ENCODE measurements around the gene IFRD2. TPM values are rescaled to one million over a fixed set of nuclear protein-coding genes. Genes with fewer than 3 reads are reported as not detected.
"Not testable (repeated sequence)": the region's sequence is repeated elsewhere in the genome, so short reads cannot be mapped to it uniquely, and the experiment has no call there.

Gene IFRD2
- total RNA-seq, 6 donors from 2014 or later: 45.4 to 126 (median 77.5) TPM

DNA sequence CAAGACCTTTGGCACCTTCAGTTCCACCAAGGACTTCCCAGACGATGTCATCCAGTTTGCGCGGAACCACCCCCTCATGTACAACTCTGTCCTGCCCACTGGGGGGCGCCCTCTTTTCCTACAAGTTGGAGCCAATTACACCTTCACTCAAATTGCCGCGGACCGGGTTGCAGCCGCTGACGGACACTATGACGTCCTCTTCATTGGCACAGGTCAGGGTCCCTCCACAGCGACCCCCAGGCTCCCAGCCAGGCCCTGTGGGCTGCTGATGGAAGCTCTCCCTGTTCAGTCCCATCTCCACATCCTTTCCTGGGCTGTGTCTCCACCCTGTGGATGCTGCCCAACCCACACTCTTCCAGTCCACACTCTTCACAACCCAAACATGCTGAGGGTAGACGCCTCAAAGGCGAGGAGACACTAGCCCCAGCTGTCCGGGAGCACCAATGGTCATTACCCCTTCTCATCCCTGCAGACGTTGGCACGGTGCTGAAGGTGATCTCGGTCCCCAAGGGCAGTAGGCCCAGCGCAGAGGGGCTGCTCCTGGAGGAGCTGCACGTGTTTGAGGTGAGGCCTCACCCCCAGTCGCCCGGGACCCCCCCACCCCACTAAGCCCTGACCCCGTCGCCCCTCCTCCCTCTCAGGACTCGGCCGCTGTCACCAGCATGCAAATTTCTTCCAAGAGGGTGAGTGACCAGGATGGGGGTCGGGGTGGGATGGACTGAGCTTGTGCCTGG, 17.7 kb downstream of the IFRD2 start:
- 35 to 39% methylated on average over 18 to 26 of the region's 26 CpGs for WGBS, 2 donors
- ATAC-seq (ENCODE audit: low FRiP score in 2 of 2): peak; percentile 24 to 51
- TF ChIP-seq, protein P1, sequence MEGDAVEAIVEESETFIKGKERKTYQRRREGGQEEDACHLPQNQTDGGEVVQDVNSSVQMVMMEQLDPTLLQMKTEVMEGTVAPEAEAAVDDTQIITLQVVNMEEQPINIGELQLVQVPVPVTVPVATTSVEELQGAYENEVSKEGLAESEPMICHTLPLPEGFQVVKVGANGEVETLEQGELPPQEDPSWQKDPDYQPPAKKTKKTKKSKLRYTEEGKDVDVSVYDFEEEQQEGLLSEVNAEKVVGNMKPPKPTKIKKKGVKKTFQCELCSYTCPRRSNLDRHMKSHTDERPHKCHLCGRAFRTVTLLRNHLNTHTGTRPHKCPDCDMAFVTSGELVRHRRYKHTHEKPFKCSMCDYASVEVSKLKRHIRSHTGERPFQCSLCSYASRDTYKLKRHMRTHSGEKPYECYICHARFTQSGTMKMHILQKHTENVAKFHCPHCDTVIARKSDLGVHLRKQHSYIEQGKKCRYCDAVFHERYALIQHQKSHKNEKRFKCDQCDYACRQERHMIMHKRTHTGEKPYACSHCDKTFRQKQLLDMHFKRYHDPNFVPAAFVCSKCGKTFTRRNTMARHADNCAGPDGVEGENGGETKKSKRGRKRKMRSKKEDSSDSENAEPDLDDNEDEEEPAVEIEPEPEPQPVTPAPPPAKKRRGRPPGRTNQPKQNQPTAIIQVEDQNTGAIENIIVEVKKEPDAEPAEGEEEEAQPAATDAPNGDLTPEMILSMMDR (IDR thresholded peaks at IDR 0.05): peak; percentile 73 to 83 (median 82)
- TF ChIP-seq EP300 (IDR thresholded peaks at IDR 0.05) (no peak), POLR2AphosphoS5 (IDR thresholded peaks at IDR 0.05) (no peak), POLR2A (IDR thresholded peaks at IDR 0.05) (no peak)

DNA sequence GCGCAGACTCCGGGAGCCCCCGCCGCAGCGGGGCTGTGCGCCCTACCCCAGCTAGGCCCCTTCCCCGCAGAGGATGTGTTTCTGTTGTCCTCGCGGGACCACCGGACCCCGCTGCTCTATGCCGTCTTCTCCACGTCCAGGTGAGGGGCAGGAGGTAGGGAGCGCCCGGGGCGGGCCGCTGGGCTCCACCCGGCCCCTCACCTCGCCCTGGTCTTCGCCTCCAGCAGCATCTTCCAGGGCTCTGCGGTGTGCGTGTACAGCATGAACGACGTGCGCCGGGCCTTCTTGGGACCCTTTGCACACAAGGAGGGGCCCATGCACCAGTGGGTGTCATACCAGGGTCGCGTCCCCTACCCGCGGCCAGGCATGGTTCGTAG, 18.6 kb downstream of the IFRD2 start:
- Histone ChIP-seq H3K36me3 (peaks cover 0 to 28% (median 8%) of the 10 kb centered on the region in 4 donors), H3K4me1 (peaks cover 29 to 63% (median 45%) of the 10 kb centered on the region in 4 donors), H3K4me3 (peak overlapping the region in 3 of 4 donors; percentile 27 to 48 (median 46)), H3K9me3 (no peaks in the 10 kb centered on the region), H3K27ac (peak overlapping the region in 2 of 4 donors; percentile 60 to 65), H3K27me3 (peaks cover 0 to 13% (median 5%) of the 10 kb centered on the region in 4 donors)
- TF ChIP-seq EP300 (IDR thresholded peaks at IDR 0.05) (no peak), POLR2AphosphoS5 (IDR thresholded peaks at IDR 0.05) (no peak), POLR2A (IDR thresholded peaks at IDR 0.05) (no peak)
- TF ChIP-seq, protein P1 (IDR thresholded peaks at IDR 0.05): no peak
- DNase-seq (no peak), ATAC-seq (ENCODE audit: low FRiP score in 2 of 2) (no peak)
- 55 to 66% methylated on average over 12 to 31 of the region's 31 CpGs for WGBS, 2 donors

More for the DNA sequence above, 17.7 kb downstream of the IFRD2 start:
- DNase-seq: peak in 1 of 2 donors; percentile 80
- peaks cover 22 to 54% (median 38%) of the 10 kb centered on the region in 4 donors for H3K4me1 ChIP-seq
- H3K4me3 ChIP-seq: peak overlapping the region in 1 of 4 donors; percentile 48
- H3K36me3 ChIP-seq: peaks cover 0 to 28% (median 8%) of the 10 kb centered on the region in 4 donors
- no peak overlapping the region for H3K27ac ChIP-seq
- H3K9me3 ChIP-seq: no peaks in the 10 kb centered on the region
- peaks cover 0 to 13% (median 5%) of the 10 kb centered on the region in 4 donors for H3K27me3 ChIP-seq

GRCh38 chr3:50272911-50273688, 19.1 kb downstream of the IFRD2 start:
- Histone ChIP-seq H3K4me3 (peak overlapping the region in 3 of 4 donors; percentile 27 to 48 (median 46)), H3K9me3 (no peaks in the 10 kb centered on the region), H3K36me3 (peaks cover 0 to 27% (median 8%) of the 10 kb centered on the region in 4 donors), H3K4me1 (peaks cover 35 to 69% (median 51%) of the 10 kb centered on the region in 4 donors), H3K27me3 (peaks cover 0 to 13% (median 5%) of the 10 kb centered on the region in 4 donors), H3K27ac (peak overlapping the region in 3 of 4 donors; percentile 60 to 70 (median 65))
- ATAC-seq (ENCODE audit: low FRiP score in 2 of 2): peak; percentile 81 to 88
- WGBS, 2 donors: 0 to 5% methylated on average over 7 to 57 of the region's 61 CpGs
- TF ChIP-seq EP300 (IDR thresholded peaks at IDR 0.05) (no peak), POLR2AphosphoS5 (IDR thresholded peaks at IDR 0.05) (peak; percentile 52 to 59), POLR2A (IDR thresholded peaks at IDR 0.05) (peak in 1 of 4 donors; percentile 27)
- TF ChIP-seq, protein P1 (IDR thresholded peaks at IDR 0.05): peak; percentile 98 to 100 (median 100)
- peak; percentile 93 to 97 for DNase-seq

GRCh38 chr3:50272538-50272910, 19.7 kb downstream of the IFRD2 start:
- not testable (repeated sequence) for ATAC-seq (ENCODE audit: low FRiP score in 2 of 2)
- WGBS, 2 donors: 64% methylated on average over 10 of the region's 10 CpGs

More at GRCh38 chr3:50272538-50272910, 19.7 kb downstream of the IFRD2 start:
- Histone ChIP-seq H3K4me3 (peak overlapping the region in 1 of 4 donors; percentile 48), H3K36me3 (peaks cover 0 to 23% (median 8%) of the 10 kb centered on the region in 4 donors), H3K27me3 (peaks cover 0 to 13% (median 5%) of the 10 kb centered on the region in 4 donors), H3K4me1 (peaks cover 41 to 74% (median 56%) of the 10 kb centered on the region in 4 donors)
- not testable (repeated sequence) for H3K9me3 ChIP-seq, H3K27ac ChIP-seq, DNase-seq

Measured in upper lobe of left lung (tissue), 6 donors.